ENCODE measurements around the gene DOCK11. TPM values are rescaled to one million over a fixed set of nuclear protein-coding genes. Genes with fewer than 3 reads are reported as not detected.

The DOCK11 gene
- total RNA-seq, 1 donor from 2014 or later: 5.8 TPM

- H3K4me3 Mint-ChIP-seq (ENCODE audit: low read depth): no peak overlapping the region
- H3K9me3 Mint-ChIP-seq (ENCODE audit: low read depth): peaks cover 16% of the 10 kb centered on the region
- TF ChIP-seq CTCF (IDR thresholded peaks at IDR 0.05; ENCODE audit: unreplicated experiment): no peak
- no peak overlapping the region for H3K27ac Mint-ChIP-seq
- H3K4me1 Mint-ChIP-seq (ENCODE audit: low read depth): no peaks in the 10 kb centered on the region
- no peaks in the 10 kb centered on the region for H3K27me3 Mint-ChIP-seq
- peaks cover 3% of the 10 kb centered on the region for H3K36me3 Mint-ChIP-seq (ENCODE audit: insufficient read depth)
- DNase-seq (ENCODE audit: low spot score, unreplicated experiment): no peak
Observed at GRCh38 chrX:118564498-118564897, 68.9 kb downstream of the DOCK11 start.

GRCh38 chrX:118565853-118566252, 70.2 kb downstream of the DOCK11 start:
- H3K36me3 Mint-ChIP-seq (ENCODE audit: insufficient read depth): peaks cover 3% of the 10 kb centered on the region
- H3K9me3 Mint-ChIP-seq (ENCODE audit: low read depth): peaks cover 16% of the 10 kb centered on the region
- H3K27me3 Mint-ChIP-seq: no peaks in the 10 kb centered on the region
- TF ChIP-seq CTCF (IDR thresholded peaks at IDR 0.05; ENCODE audit: unreplicated experiment): no peak
- H3K27ac Mint-ChIP-seq: no peak overlapping the region
- no peaks in the 10 kb centered on the region for H3K4me1 Mint-ChIP-seq (ENCODE audit: low read depth)
- DNase-seq (ENCODE audit: low spot score, unreplicated experiment): no peak
- H3K4me3 Mint-ChIP-seq (ENCODE audit: low read depth): no peak overlapping the region

- H3K4me3 Mint-ChIP-seq (ENCODE audit: low read depth): no peak overlapping the region
- no peak for TF ChIP-seq CTCF (IDR thresholded peaks at IDR 0.05; ENCODE audit: unreplicated experiment)
- no peak for DNase-seq (ENCODE audit: low spot score, unreplicated experiment)
- no peaks in the 10 kb centered on the region for H3K4me1 Mint-ChIP-seq (ENCODE audit: low read depth)
- H3K9me3 Mint-ChIP-seq (ENCODE audit: low read depth): peaks cover 20% of the 10 kb centered on the region
- H3K27ac Mint-ChIP-seq: no peak overlapping the region
- H3K27me3 Mint-ChIP-seq: no peaks in the 10 kb centered on the region
- H3K36me3 Mint-ChIP-seq (ENCODE audit: insufficient read depth): peaks cover 5% of the 10 kb centered on the region
Observed at GRCh38 chrX:118566359-118566758, 70.7 kb downstream of the DOCK11 start.

- Mint-ChIP-seq H3K36me3 (ENCODE audit: insufficient read depth) (peaks cover 2% of the 10 kb centered on the region), H3K4me3 (ENCODE audit: low read depth) (no peak overlapping the region), H3K9me3 (ENCODE audit: low read depth) (peaks cover 14% of the 10 kb centered on the region), H3K27ac (no peak overlapping the region), H3K4me1 (ENCODE audit: low read depth) (peaks cover under 1% of the 10 kb centered on the region), H3K27me3 (no peaks in the 10 kb centered on the region)
- no peak for DNase-seq (ENCODE audit: low spot score, unreplicated experiment)
- no peak for TF ChIP-seq CTCF (IDR thresholded peaks at IDR 0.05; ENCODE audit: unreplicated experiment)
Observed at GRCh38 chrX:118569676-118570075, 74.1 kb downstream of the DOCK11 start.

- no peak for TF ChIP-seq CTCF (IDR thresholded peaks at IDR 0.05; ENCODE audit: unreplicated experiment)
- Mint-ChIP-seq H3K4me1 (ENCODE audit: low read depth) (peaks cover 2% of the 10 kb centered on the region), H3K36me3 (ENCODE audit: insufficient read depth) (peaks cover 2% of the 10 kb centered on the region)
Observed at GRCh38 chrX:118570209-118570608, 74.6 kb downstream of the DOCK11 start.

More at GRCh38 chrX:118570209-118570608, 74.6 kb downstream of the DOCK11 start:
- H3K27me3 Mint-ChIP-seq: no peaks in the 10 kb centered on the region
- no peak overlapping the region for H3K4me3 Mint-ChIP-seq (ENCODE audit: low read depth)
- H3K9me3 Mint-ChIP-seq (ENCODE audit: low read depth): peaks cover 14% of the 10 kb centered on the region
- H3K27ac Mint-ChIP-seq: no peak overlapping the region
- DNase-seq (ENCODE audit: low spot score, unreplicated experiment): no peak

Measured in progenitor cell of endocrine pancreas (in vitro differentiated cells).